GM18951 (cell line): Measurements from ENCODE around the gene ATP8B2.
"Not testable (repeated sequence)": the region's sequence is repeated elsewhere in the genome, so short reads cannot be mapped to it uniquely, and the experiment has no call there.

Source experiments
- POLR2A ChIP-seq: IDR thresholded peaks from 4 replicates; pipeline ENCODE4 v1.6.1; 2011; ENCODE audit warnings: mild to moderate bottlenecking; ENCODE audit not compliant: insufficient read length, insufficient read depth; ENCODE audit errors: extremely low read depth
- in situ Hi-C: fragments of 300-500 bp; cut with MboI; formaldehyde crosslinking; loops from one replicate; pipeline ENCODE4 v1.12.0; 2022; ENCODE audit warnings: low sequenced_read_pairs, mixed read lengths, inconsistent platforms; ENCODE audit not compliant: unreplicated experiment

ATP8B2 gene

GRCh38 chr1:154348429-154349076 lies 23.2 kb downstream of the ATP8B2 start:
- TF ChIP-seq POLR2A = no peak
- in situ Hi-C loops = no loop called here

GRCh38 chr1:154349121-154349520 lies 23.8 kb downstream of the ATP8B2 start:
- no peak for TF ChIP-seq POLR2A
- in situ Hi-C loops = no loop called here

- in situ Hi-C loops = no loop called here
- no peak for TF ChIP-seq POLR2A
Observed at GRCh38 chr1:154350383-154350782, 25.1 kb downstream of the ATP8B2 start.

GRCh38 chr1:154351363-154352068 lies 26.2 kb downstream of the ATP8B2 start:
- in situ Hi-C loops = no loop called here

GRCh38 chr1:154352245-154352580 lies 26.9 kb downstream of the ATP8B2 start:
- in situ Hi-C loops = no loop called here
- no peak for TF ChIP-seq POLR2A

More at GRCh38 chr1:154351363-154352068, 26.2 kb downstream of the ATP8B2 start:
- TF ChIP-seq POLR2A = no peak

- in situ Hi-C loops = no loop called here
Observed at GRCh38 chr1:154352581-154353459, 27.5 kb downstream of the ATP8B2 start.

GRCh38 chr1:154353460-154353904 lies 28.2 kb downstream of the ATP8B2 start:
- in situ Hi-C loops = no loop called here
- TF ChIP-seq POLR2A = no peak

More at GRCh38 chr1:154352581-154353459, 27.5 kb downstream of the ATP8B2 start:
- no peak for TF ChIP-seq POLR2A

DNA sequence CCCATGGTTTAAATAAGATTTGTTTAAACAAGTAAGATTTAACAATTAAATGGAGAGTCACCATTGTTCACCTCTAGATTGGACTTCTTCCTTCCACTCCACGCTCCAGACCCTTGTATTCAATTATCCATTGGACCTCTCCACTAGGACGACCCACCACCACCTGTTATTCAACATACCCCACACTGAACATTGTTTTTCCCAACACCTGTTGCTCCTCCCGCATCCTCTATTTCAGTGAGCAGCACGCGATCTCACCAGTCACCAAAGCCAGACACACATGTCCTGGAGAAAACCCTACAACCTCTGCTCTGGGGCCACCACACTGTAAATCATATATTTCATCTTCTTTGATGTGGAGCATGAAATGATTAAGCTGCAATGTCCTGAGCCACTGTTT lies 28.6 kb downstream of the ATP8B2 start:
- TF ChIP-seq POLR2A = no peak
- in situ Hi-C loops = no loop called here

GRCh38 chr1:154358519-154358918 lies 33.2 kb downstream of the ATP8B2 start:
- no peak for TF ChIP-seq POLR2A
- in situ Hi-C loops = no loop called here

DNA sequence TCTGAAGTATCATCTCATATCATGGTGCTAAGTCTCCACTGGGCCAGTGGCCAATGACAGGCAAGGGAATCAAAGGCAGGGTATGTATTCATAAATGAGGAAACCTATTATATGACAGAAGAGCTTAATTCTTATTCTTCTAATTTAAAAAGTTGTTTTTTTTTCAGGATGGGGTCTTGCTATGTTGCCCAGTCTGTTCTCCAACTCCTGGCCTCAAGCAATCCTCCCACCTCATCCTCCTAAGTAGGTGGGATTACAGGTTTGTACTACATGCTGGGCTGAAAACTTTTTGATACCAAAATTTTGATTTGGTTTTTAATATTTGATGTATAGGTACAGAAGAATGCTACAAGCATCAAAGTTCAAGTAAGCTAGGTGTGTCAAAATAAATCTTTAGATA lies 35.0 kb downstream of the ATP8B2 start:
- in situ Hi-C loops = no loop called here
- TF ChIP-seq POLR2A = no peak

DNA sequence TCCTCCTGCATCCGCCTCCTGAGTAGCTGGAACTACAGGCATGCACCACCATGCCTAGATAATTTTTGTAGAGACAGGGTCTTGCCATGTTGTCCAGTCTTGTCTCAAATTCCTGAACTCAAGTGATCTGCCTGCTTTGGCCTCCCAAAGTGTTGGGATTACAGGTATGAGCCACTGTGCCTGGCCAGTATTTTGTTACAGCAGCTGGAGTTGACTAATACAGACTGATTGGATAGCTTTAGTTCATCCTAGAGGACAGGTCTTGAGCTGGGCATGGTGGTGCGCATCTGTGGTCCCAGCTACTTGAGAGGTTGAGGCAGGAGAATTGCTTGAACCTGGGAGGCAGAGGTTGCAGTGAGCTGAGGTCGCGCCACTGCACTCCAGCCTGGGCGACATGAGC lies 35.6 kb downstream of the ATP8B2 start:
- in situ Hi-C loops = not testable (repeated sequence)

DNA sequence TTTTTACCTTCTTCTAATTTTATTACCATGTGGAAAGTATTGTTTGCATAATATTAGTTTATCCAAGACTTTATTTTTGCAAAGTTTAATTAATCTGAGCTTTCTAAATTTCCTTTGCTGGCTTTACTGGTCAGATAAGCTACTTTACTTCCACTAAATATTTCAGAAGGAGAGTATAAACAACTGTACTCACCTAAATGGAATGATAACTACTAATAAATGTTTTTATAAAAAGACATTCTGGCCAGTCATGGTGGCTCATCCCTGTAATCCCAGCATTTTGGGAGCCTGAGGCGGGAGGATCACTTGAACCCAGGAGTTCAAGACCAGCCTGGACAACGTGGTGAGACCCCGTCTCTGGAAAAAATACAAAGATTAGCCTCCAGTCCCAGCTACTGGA lies 36.0 kb downstream of the ATP8B2 start:
- no peak for TF ChIP-seq POLR2A
- in situ Hi-C loops = no loop called here

DNA sequence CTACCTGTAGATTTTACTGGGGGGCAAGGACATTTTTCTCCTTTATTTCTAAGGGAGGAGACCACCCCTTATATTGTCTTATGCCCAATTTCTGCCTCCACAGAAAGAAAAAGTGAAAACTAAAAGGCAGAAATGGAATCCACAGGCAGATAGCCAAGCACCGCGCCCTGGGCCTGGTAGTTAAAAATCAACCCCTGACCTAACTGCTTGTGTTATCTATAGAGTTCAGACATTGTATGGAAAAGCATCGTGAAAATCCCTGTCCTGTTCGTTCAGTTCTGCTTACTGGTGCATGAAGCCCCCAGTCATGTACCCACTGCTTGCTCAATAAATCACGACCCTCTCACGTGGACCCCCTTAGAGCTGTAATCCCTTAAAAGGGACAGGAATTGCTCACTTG lies 46.1 kb downstream of the ATP8B2 start:
- in situ Hi-C loops = no loop called here

GRCh38 chr1:154373777-154374357 lies 48.5 kb downstream of the ATP8B2 start:
- in situ Hi-C loops = not testable (repeated sequence)

More for the DNA sequence above, 46.1 kb downstream of the ATP8B2 start:
- TF ChIP-seq POLR2A = no peak
